Measurements from ENCODE around the gene TMA7. TPM values are rescaled to one million over a fixed set of nuclear protein-coding genes. Genes with fewer than 3 reads are reported as not detected.

TMA7 gene
- total RNA-seq, 1 donor from 2014 or later = 251 TPM

- intact Hi-C loops (cut with DNase I) = no loop called here
- DNase-seq (ENCODE audit: missing footprints) (no peak), ATAC-seq (no peak)
Observed at GRCh38 chr3:48431224-48432029, 8.6 kb upstream of the TMA7 start.

GRCh38 chr3:48432411-48433371, 7.4 kb upstream of the TMA7 start:
- no peak for ATAC-seq
- DNase-seq (ENCODE audit: missing footprints) = no peak
- intact Hi-C loops (cut with DNase I) = no loop called here

GRCh38 chr3:48433472-48434118, 6.5 kb upstream of the TMA7 start:
- ATAC-seq (no peak), DNase-seq (ENCODE audit: missing footprints) (no peak)
- intact Hi-C loops (cut with DNase I) = no loop called here

DNA sequence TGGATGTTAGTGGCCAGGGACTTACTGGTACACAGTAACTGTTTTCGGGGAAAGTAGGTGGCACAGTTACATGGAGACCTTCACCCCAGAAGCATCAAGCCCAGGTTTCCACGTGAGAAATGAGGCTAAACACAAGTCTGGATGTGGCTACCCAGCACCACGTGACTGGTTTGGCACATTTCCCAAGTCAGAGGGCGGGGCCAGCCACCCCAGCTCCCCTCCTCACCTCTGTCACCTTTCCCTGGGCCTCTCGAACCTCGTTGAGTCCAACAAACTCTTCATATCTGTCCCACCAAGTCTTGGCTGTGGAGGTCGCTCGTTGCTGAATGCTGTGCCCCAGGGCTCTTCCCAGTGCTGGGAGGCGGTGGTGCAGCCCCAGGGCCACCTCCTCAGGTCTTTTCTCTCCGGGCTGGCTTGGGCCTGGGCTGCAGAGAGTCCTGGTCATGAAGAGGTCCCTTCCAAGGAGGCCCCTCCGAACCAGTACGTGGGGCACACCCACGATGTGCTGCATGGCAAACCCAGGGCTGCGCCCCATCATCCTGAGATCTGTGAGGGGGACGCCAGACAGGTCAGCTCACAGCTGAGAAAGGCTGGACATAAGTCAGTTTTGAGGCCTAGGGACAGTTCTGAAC, 5.3 kb upstream of the TMA7 start:
- DNase-seq (ENCODE audit: missing footprints) (no peak), ATAC-seq (no peak)
- intact Hi-C loops (cut with DNase I) = no loop called here

DNA sequence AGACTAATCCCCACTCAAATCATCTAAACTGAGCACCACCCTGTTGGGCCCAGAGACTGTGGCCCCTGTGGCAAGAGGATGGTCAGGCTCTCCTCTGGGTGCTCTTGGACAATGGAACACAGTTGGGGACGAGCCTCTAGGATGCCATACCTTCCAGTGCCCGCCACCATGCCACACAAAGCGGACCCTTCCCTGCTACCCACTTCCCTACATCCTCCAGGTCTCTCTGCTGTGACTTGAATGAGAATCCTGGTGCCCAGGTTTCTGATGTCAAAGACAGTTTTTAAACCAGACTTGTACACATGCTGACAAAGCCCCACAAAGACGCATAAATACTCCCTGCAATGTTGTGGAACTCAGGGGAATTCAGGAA, 4.8 kb upstream of the TMA7 start:
- DNase-seq (ENCODE audit: missing footprints) (no peak), ATAC-seq (no peak)
- intact Hi-C loops (cut with DNase I) = no loop called here

DNA sequence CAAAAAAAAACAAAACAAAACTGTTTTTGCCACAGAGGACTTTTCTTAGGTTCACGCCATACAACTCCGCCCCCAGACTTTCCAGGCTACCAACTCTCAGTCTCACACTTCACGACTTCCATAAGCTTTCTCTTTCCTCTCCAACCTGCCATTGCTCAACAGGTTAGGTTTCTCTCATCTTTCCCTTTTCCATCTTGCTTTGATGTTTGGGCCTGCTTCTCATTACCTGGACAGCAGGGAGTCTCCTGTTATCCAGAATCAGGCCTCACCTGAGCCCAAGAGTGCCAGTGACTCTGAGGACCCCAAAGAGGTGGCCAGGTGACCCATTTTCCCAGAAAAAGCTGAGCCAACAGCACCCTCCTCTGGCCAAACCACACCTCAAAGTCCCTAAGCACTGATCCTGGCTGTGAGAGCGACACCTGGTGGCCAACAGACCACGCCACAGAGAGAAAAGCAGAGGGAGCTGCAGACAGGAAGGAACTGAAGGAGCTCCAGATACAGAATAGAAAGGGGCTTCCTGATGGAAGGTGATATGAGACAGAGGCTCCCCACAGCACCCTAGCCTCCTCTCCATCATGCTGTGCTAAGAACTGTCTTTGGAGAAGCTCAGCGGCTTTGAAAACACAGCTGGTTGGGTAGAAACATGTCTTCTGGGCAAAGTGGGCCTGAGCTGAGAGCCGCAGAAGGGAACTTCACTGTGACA, 4.1 kb upstream of the TMA7 start:
- DNase-seq (ENCODE audit: missing footprints) (peak; percentile 90), ATAC-seq (peak; percentile 55)
- intact Hi-C loops (cut with DNase I) = loop anchor here (1.0 to 2.0 kb wide), 3 partner anchors 35 to 241 kb away; no protein-coding TSS in a partner anchor

GRCh38 chr3:48436477-48436787, 3.6 kb upstream of the TMA7 start:
- DNase-seq (ENCODE audit: missing footprints) (no peak), ATAC-seq (no peak)
- intact Hi-C loops (cut with DNase I) = loop anchor here (1.0 to 2.0 kb wide), 3 partner anchors 35 to 242 kb away; no protein-coding TSS in a partner anchor

GRCh38 chr3:48436855-48437254, 3.2 kb upstream of the TMA7 start:
- intact Hi-C loops (cut with DNase I) = loop anchor here (1.0 to 2.0 kb wide), 3 partner anchors 36 to 242 kb away; no protein-coding TSS in a partner anchor
- DNase-seq (ENCODE audit: missing footprints) = no peak
- ATAC-seq = no peak

GRCh38 chr3:48437812-48438211, 2.2 kb upstream of the TMA7 start:
- intact Hi-C loops (cut with DNase I) = loop anchor here (2.0 kb wide), 1 partner anchor 243 kb away; no protein-coding TSS in a partner anchor
- DNase-seq (ENCODE audit: missing footprints) (no peak), ATAC-seq (no peak)

GRCh38 chr3:48440590-48440958, 517 bp downstream of the TMA7 start:
- no peak for ATAC-seq
- intact Hi-C loops (cut with DNase I) = no loop called here
- no peak for DNase-seq (ENCODE audit: missing footprints)

DNA sequence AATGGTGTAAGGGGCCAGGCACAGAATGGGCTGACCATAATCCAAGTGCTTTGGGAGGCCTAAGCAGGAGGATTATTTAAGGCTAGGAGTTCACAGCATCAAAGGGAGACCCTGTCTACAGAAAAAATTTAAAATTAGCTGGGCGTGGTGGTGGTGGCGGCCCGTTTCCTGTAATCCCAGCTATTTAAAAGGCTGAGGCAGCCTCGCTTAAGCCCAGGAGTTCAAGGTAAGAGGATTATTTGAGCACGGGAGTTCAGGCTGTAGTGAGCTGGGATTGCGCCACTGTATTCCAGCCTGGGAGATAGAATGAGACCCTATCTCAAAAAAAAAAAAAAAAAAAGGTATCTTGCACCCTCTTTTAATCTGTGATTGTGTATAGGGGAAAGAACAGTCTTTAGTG, 1.9 kb downstream of the TMA7 start:
- intact Hi-C loops (cut with DNase I) = no loop called here
- no peak for DNase-seq (ENCODE audit: missing footprints)
- no peak for ATAC-seq

DNA sequence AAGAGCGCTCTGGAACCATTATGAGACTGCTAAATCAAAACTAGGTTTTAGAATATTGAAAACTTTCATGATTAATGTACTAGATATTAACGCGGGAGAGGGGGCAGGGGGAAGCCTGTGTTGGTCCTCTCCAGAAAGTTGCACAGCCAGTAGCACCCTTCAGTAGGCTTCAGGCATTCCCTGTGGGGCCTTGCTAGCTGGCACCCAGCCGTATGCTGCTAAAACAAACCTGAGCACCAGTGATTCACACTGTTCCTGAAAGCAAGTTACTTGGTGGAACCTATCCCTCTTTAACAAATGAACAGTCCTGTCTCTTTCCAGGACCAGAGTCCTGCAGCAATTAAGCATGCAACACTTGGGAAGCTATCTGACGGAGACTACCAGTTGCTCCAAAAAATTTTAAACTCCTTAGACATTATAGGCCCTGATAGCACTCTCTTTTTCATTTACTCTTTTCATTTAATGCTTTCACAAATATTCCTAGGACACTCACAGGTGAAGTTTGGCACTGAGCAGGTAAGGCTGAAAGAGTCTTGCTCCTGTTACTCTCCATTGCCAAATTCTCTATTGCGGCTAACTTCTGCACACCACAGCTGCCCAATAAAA, 5.3 kb downstream of the TMA7 start:
- DNase-seq (ENCODE audit: missing footprints) = no peak
- no peak for ATAC-seq
- intact Hi-C loops (cut with DNase I) = no loop called here

- no peak for DNase-seq (ENCODE audit: missing footprints)
- intact Hi-C loops (cut with DNase I) = no loop called here
- ATAC-seq = no peak
Observed at GRCh38 chr3:48446043-48446424, 6.0 kb downstream of the TMA7 start.

- DNase-seq (ENCODE audit: missing footprints) = peak; percentile 95
- intact Hi-C loops (cut with DNase I) = no loop called here
- peak; percentile 97 for ATAC-seq
Observed at GRCh38 chr3:48446425-48447193, 6.6 kb downstream of the TMA7 start, which contains the start of gene ATRIP. ATRIP (plus strand) TSS chr3:48446737; CDS start chr3:48446846, 109 bp downstream.

GRCh38 chr3:48451270-48451669, 11.2 kb downstream of the TMA7 start:
- ATAC-seq (no peak), DNase-seq (ENCODE audit: missing footprints) (no peak)
- intact Hi-C loops (cut with DNase I) = no loop called here

DNA sequence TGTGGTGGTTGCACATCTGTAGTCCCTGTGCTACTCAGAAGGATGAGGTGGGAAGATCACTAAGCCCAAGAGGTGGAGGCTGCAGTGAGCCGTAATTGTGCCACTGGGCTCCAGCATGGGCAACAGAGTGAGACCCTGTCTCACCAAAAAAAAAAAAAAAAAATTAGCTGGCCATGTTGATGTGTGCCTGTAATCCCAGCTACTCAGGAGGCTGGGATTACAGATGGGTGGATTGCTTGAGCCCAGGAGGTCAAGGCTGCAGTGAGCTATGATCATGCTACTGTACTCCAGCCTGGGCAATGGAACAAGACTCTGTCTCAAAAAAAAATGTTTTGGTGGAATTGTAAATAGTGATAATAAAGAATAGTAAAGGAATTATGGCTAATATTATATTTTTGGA, 16.4 kb downstream of the TMA7 start:
- no peak for DNase-seq (ENCODE audit: missing footprints)
- intact Hi-C loops (cut with DNase I) = no loop called here
- ATAC-seq = no peak

GRCh38 chr3:48459331-48459730, 19.3 kb downstream of the TMA7 start:
- ATAC-seq (no peak), DNase-seq (ENCODE audit: missing footprints) (no peak)
- intact Hi-C loops (cut with DNase I) = no loop called here
